Measurements from ENCODE around the gene SERINC4.

- TF ChIP-seq EP300 (IDR thresholded peaks at IDR 0.05; ENCODE audit: borderline replicate concordance) (no peak), NFIC (IDR thresholded peaks at IDR 0.05) (no peak), ZBTB7A (IDR thresholded peaks at IDR 0.05; ENCODE audit: low read depth) (no peak)
These were observed 50.2 kb downstream of the SERINC4 start for GRCh38 chr15:43749690-43750345.

Measured in Ishikawa (cell line).